Activated naive CD8-positive, alpha-beta T cell treated with anti-CD3 and anti-CD28 coated beads, Interleukin-2, amount 50 U/mL, for 24 hours (primary cell): Measurements from ENCODE around the gene CFTR.

ENCODE experiments used
- ATAC-seq: fragments of 150-1000 bp; cut with Tn5 transposase; one replicate; pipeline ENCODE4 v1.10.0; 2021
- DNase-seq: peaks from one replicate; pipeline ENCODE4 v3.0.0; 2021
- H3K27ac Mint-ChIP-seq: one replicate; pipeline ENCODE4 v1.8.0; 2021; ENCODE audit warnings: mild to moderate bottlenecking, mixed read lengths
- H3K27me3 Mint-ChIP-seq: one replicate; pipeline ENCODE4 v1.8.0; 2021; ENCODE audit warnings: mixed read lengths
- H3K36me3 Mint-ChIP-seq: one replicate; pipeline ENCODE4 v1.8.0; 2021; ENCODE audit warnings: low read depth, mixed read lengths
- H3K4me1 Mint-ChIP-seq: one replicate; pipeline ENCODE4 v1.8.0; 2021; ENCODE audit warnings: mixed read lengths
- H3K4me3 Mint-ChIP-seq: one replicate; pipeline ENCODE4 v1.8.0; 2021; ENCODE audit warnings: mild to moderate bottlenecking, moderate library complexity, mixed read lengths
- H3K9me3 Mint-ChIP-seq: one replicate; pipeline ENCODE4 v1.8.0; 2021; ENCODE audit warnings: mixed read lengths

Gene CFTR

DNA sequence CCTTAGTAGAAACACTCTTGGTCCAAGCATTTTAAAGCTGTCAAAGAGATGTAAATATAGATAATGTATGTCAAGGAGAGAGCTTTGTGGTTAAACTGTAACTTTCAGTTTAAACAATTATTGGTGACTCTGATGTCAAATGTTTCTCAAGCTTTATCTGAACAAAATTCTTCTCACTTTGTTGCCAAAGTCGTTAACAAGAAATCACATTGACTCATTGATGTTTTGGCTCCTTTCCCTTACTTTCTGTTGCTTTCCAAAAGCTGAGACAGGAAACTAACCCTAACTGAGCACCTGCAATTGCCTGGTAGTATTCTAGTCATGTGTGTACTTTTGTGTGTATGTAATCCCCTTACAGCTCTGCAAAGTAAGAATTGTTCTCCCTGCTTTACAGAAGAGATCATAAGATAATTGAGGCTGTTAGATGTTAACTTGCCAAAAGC is 108.5 kb downstream of the CFTR start:
- Mint-ChIP-seq H3K27ac (no peak overlapping the region), H3K4me3 (no peak overlapping the region), H3K36me3 (no peaks in the 10 kb centered on the region), H3K4me1 (no peaks in the 10 kb centered on the region), H3K9me3 (peaks cover 8% of the 10 kb centered on the region), H3K27me3 (no peaks in the 10 kb centered on the region)
- no peak for ATAC-seq
- DNase-seq, result no peak

- Mint-ChIP-seq H3K36me3 (no peaks in the 10 kb centered on the region), H3K27me3 (no peaks in the 10 kb centered on the region), H3K9me3 (no peaks in the 10 kb centered on the region), H3K4me1 (no peaks in the 10 kb centered on the region), H3K4me3 (no peak overlapping the region), H3K27ac (no peak overlapping the region)
- no peak for DNase-seq
- ATAC-seq, result no peak
Measured at GRCh38 chr7:117590191-117590590, 110.4 kb downstream of the CFTR start.

GRCh38 chr7:117592011-117592635 is 112.3 kb downstream of the CFTR start:
- H3K4me3 Mint-ChIP-seq, result no peak overlapping the region
- ATAC-seq (no peak), DNase-seq (no peak)
- H3K27me3 Mint-ChIP-seq, result no peaks in the 10 kb centered on the region
- no peaks in the 10 kb centered on the region for H3K9me3 Mint-ChIP-seq
- H3K4me1 Mint-ChIP-seq, result no peaks in the 10 kb centered on the region
- H3K27ac Mint-ChIP-seq, result no peak overlapping the region
- no peaks in the 10 kb centered on the region for H3K36me3 Mint-ChIP-seq

DNA sequence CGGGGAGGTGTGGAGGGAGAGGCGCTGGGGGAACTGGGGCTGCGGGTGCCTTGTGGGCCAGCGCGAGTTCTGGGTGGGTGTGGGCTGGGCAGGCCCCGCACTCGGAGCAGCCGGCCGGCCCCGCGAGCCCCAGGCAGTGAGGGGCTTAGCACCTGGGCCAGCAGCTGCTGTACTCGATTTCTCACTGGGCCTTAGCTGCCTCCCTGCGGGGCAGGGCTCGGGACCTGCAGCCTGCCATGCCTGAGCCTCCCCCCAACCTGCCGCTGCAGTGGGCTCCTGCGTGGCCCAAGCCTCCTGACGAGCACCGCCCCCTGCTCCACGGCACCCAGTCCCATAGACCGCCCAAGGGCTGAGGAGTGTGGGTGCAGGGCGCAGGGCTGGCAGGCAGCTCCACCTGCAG is 116.3 kb downstream of the CFTR start:
- no peaks in the 10 kb centered on the region for H3K36me3 Mint-ChIP-seq

DNA sequence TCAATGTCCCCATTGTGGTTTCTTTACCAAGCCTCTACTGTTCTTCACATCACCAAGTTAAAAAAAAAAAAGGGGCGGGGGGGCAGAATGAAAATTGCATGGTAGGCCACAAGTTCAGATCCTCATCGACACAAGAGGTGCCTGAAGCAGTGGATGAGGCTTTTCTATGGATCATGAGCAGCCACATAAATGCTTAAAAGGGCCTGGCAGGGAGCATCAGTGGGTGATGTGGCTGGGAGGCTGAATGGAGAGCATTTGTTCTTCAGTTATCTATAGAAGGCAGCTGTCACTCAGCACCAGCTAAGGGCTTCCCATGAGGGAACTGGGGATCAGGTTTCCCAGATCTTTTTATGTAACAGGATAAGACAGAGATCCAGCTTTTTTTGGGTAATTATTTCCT is 117.9 kb downstream of the CFTR start:
- no peak for ATAC-seq
- Mint-ChIP-seq H3K4me3 (no peak overlapping the region), H3K4me1 (no peaks in the 10 kb centered on the region), H3K9me3 (no peaks in the 10 kb centered on the region), H3K27ac (no peak overlapping the region), H3K36me3 (no peaks in the 10 kb centered on the region), H3K27me3 (peaks cover 2% of the 10 kb centered on the region)
- DNase-seq, result no peak

More for the DNA sequence above, 116.3 kb downstream of the CFTR start:
- Mint-ChIP-seq H3K4me1 (no peaks in the 10 kb centered on the region), H3K4me3 (no peak overlapping the region), H3K9me3 (no peaks in the 10 kb centered on the region), H3K27me3 (no peaks in the 10 kb centered on the region), H3K27ac (no peak overlapping the region)
- DNase-seq (no peak), ATAC-seq (no peak)

GRCh38 chr7:117600911-117601310 is 121.1 kb downstream of the CFTR start:
- ATAC-seq, result no peak
- DNase-seq, result no peak
- H3K27ac Mint-ChIP-seq, result no peak overlapping the region
- H3K4me3 Mint-ChIP-seq, result no peak overlapping the region
- H3K4me1 Mint-ChIP-seq, result no peaks in the 10 kb centered on the region
- H3K9me3 Mint-ChIP-seq, result no peaks in the 10 kb centered on the region
- H3K36me3 Mint-ChIP-seq, result no peaks in the 10 kb centered on the region
- H3K27me3 Mint-ChIP-seq, result peaks cover 2% of the 10 kb centered on the region

DNA sequence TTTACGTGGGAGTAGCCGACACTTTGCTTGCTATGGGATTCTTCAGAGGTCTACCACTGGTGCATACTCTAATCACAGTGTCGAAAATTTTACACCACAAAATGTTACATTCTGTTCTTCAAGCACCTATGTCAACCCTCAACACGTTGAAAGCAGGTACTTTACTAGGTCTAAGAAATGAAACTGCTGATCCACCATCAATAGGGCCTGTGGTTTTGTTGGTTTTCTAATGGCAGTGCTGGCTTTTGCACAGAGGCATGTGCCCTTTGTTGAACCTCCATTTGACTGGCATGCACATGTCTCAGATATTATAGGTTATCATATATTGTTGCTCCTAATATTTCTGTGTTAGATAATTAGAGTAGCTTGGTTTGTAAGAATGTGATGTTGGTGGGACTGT is 123.8 kb downstream of the CFTR start:
- Mint-ChIP-seq H3K27me3 (peaks cover 2% of the 10 kb centered on the region), H3K4me3 (no peak overlapping the region), H3K9me3 (no peaks in the 10 kb centered on the region), H3K4me1 (no peaks in the 10 kb centered on the region), H3K27ac (no peak overlapping the region), H3K36me3 (no peaks in the 10 kb centered on the region)
- DNase-seq (no peak), ATAC-seq (no peak)

DNA sequence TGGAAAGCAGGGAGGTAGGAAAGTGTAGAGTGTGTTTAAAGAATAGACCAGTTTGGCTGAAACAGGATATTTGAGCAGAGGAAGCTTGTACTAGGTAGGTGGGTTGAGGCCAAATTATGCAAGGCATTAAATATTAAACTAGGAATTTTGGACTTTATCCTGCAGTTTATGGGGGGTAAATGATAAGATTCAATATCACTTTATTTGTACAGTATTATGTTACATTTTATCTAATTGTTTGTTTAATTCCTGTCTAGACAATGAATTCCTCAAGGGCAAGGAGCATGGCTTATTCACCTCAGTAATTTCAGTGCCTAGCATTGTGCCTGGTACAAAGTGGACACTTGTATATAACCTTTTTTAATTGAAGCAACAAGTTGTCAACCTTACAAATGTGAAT is 125.9 kb downstream of the CFTR start:
- Mint-ChIP-seq H3K27ac (no peak overlapping the region), H3K9me3 (no peaks in the 10 kb centered on the region), H3K27me3 (peaks cover 2% of the 10 kb centered on the region), H3K36me3 (no peaks in the 10 kb centered on the region), H3K4me3 (no peak overlapping the region), H3K4me1 (no peaks in the 10 kb centered on the region)
- DNase-seq, result no peak
- ATAC-seq, result no peak

DNA sequence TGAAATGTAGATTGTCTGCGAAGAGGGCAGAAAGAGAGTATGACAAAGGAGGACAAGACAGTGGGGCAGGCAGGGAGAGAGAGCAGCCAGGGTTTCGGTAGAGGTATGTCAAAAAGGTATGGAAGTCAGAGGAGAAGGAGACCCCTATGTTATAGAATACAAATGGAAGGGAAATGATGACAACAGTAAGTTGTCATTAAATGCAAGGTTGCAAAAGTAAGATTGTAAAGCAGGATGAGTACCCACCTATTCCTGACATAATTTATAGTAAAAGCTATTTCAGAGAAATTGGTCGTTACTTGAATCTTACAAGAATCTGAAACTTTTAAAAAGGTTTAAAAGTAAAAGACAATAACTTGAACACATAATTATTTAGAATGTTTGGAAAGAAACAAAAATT is 126.3 kb downstream of the CFTR start:
- H3K9me3 Mint-ChIP-seq, result no peaks in the 10 kb centered on the region
- peaks cover 2% of the 10 kb centered on the region for H3K27me3 Mint-ChIP-seq
- H3K4me3 Mint-ChIP-seq, result no peak overlapping the region
- no peak overlapping the region for H3K27ac Mint-ChIP-seq
- no peaks in the 10 kb centered on the region for H3K36me3 Mint-ChIP-seq
- H3K4me1 Mint-ChIP-seq, result no peaks in the 10 kb centered on the region
- DNase-seq, result no peak
- no peak for ATAC-seq

- H3K27ac Mint-ChIP-seq, result no peak overlapping the region
- DNase-seq (no peak), ATAC-seq (no peak)
- H3K4me3 Mint-ChIP-seq, result no peak overlapping the region
- H3K27me3 Mint-ChIP-seq, result no peaks in the 10 kb centered on the region
- H3K9me3 Mint-ChIP-seq, result no peaks in the 10 kb centered on the region
- no peaks in the 10 kb centered on the region for H3K4me1 Mint-ChIP-seq
- H3K36me3 Mint-ChIP-seq, result no peaks in the 10 kb centered on the region
Measured at GRCh38 chr7:117610396-117610795, 130.6 kb downstream of the CFTR start.

GRCh38 chr7:117612637-117613036 is 132.8 kb downstream of the CFTR start:
- Mint-ChIP-seq H3K4me1 (no peaks in the 10 kb centered on the region), H3K27ac (no peak overlapping the region), H3K4me3 (no peak overlapping the region), H3K27me3 (no peaks in the 10 kb centered on the region), H3K9me3 (peaks cover 1% of the 10 kb centered on the region), H3K36me3 (no peaks in the 10 kb centered on the region)
- DNase-seq (no peak), ATAC-seq (no peak)

DNA sequence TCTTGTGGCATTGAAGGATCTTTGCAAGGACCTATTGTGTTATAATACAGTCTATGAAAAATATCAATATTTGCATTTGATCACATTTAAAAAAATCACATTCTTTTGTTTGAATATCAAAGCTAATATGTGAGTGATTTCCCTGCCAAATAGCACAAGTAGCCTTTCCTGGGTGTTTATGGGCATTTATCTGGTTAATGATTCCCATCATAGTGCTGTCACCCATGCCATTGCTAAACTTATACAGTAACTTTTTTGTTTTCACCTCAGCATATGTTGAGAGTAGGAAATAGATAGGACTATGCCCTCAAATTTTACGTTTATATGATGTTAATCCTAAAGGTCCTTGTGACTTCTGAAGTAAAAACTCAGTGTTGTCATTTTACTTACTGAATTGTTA is 136.9 kb downstream of the CFTR start:
- Mint-ChIP-seq H3K36me3 (no peaks in the 10 kb centered on the region), H3K27me3 (no peaks in the 10 kb centered on the region), H3K27ac (no peak overlapping the region), H3K9me3 (peaks cover 8% of the 10 kb centered on the region), H3K4me1 (no peaks in the 10 kb centered on the region), H3K4me3 (no peak overlapping the region)
- DNase-seq (no peak), ATAC-seq (no peak)

DNA sequence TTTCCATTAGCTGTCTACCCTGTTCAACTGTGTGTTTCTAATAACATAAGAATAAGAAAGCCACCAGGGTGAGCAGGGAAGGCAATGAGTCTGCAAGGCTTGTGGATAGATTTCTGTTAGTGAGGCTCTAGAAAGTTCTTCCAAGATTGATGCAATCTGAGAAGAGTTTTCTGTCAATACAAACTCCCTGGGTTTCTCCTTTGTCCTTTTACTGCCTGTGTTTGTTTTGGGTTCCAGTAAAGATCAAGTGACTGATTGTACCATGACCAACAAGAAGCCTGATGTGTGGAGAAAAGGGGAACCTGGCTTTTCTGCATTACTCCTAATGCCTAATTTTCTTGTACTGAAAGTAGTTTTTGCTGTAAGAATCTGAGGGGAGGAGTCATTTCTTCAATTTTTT is 139.9 kb downstream of the CFTR start:
- H3K9me3 Mint-ChIP-seq, result peaks cover 8% of the 10 kb centered on the region
- H3K36me3 Mint-ChIP-seq, result no peaks in the 10 kb centered on the region
- H3K4me1 Mint-ChIP-seq, result no peaks in the 10 kb centered on the region
- no peak for ATAC-seq
- H3K27me3 Mint-ChIP-seq, result no peaks in the 10 kb centered on the region
- no peak for DNase-seq
- H3K4me3 Mint-ChIP-seq, result no peak overlapping the region
- H3K27ac Mint-ChIP-seq, result no peak overlapping the region

DNA sequence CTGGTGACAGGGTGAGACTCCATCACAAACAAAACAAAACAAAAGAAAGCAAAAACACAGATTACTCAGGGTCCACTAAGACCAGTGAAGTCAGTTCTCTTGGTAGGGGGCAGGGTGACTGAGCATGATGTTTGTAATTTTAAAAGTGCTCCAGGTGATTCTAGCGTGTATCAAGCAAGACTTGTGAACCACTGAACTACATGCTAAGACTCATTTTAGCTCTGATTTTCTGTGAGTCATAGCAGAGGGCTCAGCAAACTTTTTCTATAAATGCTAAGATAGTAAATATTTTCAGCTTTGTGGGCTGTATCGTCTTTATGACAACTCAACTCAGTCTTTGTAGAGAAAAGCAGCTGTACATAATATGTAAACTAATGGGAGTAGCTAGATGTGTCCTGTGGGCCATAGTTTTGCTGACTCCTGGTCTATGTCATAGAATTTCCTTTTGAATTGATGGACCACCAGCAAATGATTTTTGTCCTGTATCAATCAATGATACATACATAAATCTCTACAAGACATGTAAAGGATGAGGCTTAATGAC is 141.3 kb downstream of the CFTR start:
- Mint-ChIP-seq H3K4me3 (no peak overlapping the region), H3K9me3 (peaks cover 8% of the 10 kb centered on the region), H3K36me3 (no peaks in the 10 kb centered on the region), H3K27ac (no peak overlapping the region), H3K27me3 (no peaks in the 10 kb centered on the region), H3K4me1 (no peaks in the 10 kb centered on the region)
- DNase-seq (no peak), ATAC-seq (no peak)

DNA sequence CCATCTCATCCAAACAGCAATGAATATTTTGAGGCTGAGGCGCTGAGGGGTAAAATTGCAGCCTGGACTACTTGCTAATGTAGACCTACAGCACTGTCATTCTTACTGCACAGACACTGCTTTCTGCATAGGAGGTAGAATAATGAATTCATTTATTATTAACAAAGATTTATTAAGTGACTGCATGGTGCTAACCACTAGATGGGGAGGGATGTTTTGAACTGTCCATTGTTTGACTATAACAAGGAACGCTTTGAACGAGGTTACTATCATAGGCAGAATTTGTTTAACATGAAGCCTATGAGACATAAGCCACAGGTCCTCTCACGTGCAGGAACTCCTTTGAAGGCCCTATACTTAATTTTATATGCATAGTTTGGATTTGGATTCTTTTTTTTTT is 143.8 kb downstream of the CFTR start:
- no peak for ATAC-seq
- Mint-ChIP-seq H3K9me3 (peaks cover 4% of the 10 kb centered on the region), H3K27me3 (no peaks in the 10 kb centered on the region), H3K27ac (no peak overlapping the region), H3K4me3 (no peak overlapping the region), H3K36me3 (no peaks in the 10 kb centered on the region), H3K4me1 (no peaks in the 10 kb centered on the region)
- DNase-seq, result no peak

DNA sequence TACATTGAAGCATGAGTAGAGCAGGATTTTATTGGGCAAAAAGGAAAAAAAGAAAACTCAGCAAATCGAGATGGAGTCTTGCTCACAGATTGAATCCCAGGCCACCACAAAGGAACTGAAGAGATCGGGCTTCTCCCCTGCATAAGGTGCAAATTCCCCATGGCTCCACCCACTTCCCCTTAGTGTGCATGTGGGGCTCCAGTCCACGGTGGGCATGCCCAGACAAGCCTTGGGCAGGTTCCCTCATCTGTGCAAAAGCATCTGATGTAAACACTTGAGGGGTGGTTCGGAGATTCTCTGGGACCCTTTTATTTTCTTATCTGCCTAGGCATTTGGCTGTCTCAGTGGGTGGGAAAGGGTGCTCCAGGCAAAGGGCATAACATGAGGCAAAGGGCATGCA is 150.7 kb downstream of the CFTR start:
- no peaks in the 10 kb centered on the region for H3K27me3 Mint-ChIP-seq
- H3K36me3 Mint-ChIP-seq, result no peaks in the 10 kb centered on the region
- ATAC-seq (no peak), DNase-seq (no peak)
- no peak overlapping the region for H3K4me3 Mint-ChIP-seq
- no peaks in the 10 kb centered on the region for H3K4me1 Mint-ChIP-seq
- no peak overlapping the region for H3K27ac Mint-ChIP-seq
- no peaks in the 10 kb centered on the region for H3K9me3 Mint-ChIP-seq
